ENCODE results near the gene CNTN4.

Gene CNTN4

DNA sequence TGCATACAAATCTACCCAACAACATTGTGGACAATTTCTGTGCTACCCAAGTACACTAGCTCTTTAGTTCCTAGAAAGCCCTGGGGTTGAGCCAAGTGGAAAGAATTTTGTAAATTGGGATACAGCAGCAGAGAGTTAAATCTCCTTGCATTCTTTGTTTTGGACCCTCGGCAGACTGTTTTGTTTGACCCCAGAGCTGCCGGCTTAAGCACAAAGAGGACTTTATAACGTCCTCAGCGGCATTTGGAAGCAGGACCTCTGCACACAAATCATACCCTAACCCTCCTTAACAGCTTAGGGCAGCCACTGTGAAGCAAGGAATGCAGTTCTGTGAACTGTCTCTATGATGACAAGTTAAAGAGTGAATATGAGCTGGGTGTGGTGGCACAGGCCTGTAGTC lies 415.3 kb downstream of the CNTN4 start:
- TF ChIP-seq POLR2AphosphoS5 (IDR thresholded peaks at IDR 0.05; ENCODE audit: low read depth), result no peak
- TF ChIP-seq GABPA (IDR thresholded peaks at IDR 0.05; ENCODE audit: low read depth), result no peak
- TF ChIP-seq SPI1 (IDR thresholded peaks at IDR 0.05; ENCODE audit: borderline replicate concordance, low read depth), result no peak
- Histone ChIP-seq H3K4me3 (replicated peaks; ENCODE audit: insufficient read depth, low read length) (no peak overlapping the region), H3K27ac (replicated peaks) (no peak overlapping the region), H3K27me3 (ENCODE audit: insufficient read depth, poor library complexity, severe bottlenecking) (no peaks in the 10 kb centered on the region)
- no peak for DNase-seq (ENCODE audit: low read depth in 1 of 2, low spot score in 1 of 2)

DNA sequence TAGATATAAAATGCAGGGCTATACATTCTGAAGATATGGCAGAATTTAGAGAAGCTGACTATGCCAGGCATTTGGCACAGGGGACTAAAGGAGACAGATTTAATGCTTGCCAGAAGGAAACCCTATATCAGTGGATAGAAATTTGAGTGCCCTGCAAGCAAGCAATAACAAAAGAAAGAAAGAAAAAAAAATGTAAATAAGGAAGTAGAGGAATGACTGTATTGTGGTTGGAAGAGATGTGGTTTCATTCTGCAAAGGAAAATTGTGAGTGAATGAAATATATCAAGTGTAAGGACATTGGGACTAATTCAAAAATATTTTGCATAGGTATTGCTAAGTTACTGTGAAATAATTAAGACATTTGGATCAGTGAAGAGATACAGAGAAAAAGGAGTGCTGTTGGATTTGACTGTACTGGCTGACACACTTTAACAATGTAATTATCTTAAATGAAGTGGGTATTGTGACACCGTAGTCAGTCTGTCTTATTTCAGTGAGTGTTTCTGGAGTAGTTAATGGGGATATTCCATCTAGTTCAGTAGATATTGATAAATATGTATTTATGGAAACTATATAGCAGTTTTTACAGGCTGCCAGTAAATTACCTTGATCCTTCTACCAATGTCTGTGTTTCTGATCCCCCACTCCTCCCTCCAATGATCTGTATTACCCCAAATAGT lies 418.2 kb downstream of the CNTN4 start:
- DNase-seq (ENCODE audit: low read depth in 1 of 2, low spot score in 1 of 2), result no peak
- no peaks in the 10 kb centered on the region for H3K27me3 ChIP-seq (ENCODE audit: insufficient read depth, poor library complexity, severe bottlenecking)
- TF ChIP-seq SPI1 (IDR thresholded peaks at IDR 0.05; ENCODE audit: borderline replicate concordance, low read depth), result no peak
- TF ChIP-seq, protein P1, sequence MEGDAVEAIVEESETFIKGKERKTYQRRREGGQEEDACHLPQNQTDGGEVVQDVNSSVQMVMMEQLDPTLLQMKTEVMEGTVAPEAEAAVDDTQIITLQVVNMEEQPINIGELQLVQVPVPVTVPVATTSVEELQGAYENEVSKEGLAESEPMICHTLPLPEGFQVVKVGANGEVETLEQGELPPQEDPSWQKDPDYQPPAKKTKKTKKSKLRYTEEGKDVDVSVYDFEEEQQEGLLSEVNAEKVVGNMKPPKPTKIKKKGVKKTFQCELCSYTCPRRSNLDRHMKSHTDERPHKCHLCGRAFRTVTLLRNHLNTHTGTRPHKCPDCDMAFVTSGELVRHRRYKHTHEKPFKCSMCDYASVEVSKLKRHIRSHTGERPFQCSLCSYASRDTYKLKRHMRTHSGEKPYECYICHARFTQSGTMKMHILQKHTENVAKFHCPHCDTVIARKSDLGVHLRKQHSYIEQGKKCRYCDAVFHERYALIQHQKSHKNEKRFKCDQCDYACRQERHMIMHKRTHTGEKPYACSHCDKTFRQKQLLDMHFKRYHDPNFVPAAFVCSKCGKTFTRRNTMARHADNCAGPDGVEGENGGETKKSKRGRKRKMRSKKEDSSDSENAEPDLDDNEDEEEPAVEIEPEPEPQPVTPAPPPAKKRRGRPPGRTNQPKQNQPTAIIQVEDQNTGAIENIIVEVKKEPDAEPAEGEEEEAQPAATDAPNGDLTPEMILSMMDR (IDR thresholded peaks at IDR 0.05; ENCODE audit: insufficient read depth, low read length), result no peak
- TF ChIP-seq GABPA (IDR thresholded peaks at IDR 0.05; ENCODE audit: low read depth), result no peak
- TF ChIP-seq, protein P2, sequence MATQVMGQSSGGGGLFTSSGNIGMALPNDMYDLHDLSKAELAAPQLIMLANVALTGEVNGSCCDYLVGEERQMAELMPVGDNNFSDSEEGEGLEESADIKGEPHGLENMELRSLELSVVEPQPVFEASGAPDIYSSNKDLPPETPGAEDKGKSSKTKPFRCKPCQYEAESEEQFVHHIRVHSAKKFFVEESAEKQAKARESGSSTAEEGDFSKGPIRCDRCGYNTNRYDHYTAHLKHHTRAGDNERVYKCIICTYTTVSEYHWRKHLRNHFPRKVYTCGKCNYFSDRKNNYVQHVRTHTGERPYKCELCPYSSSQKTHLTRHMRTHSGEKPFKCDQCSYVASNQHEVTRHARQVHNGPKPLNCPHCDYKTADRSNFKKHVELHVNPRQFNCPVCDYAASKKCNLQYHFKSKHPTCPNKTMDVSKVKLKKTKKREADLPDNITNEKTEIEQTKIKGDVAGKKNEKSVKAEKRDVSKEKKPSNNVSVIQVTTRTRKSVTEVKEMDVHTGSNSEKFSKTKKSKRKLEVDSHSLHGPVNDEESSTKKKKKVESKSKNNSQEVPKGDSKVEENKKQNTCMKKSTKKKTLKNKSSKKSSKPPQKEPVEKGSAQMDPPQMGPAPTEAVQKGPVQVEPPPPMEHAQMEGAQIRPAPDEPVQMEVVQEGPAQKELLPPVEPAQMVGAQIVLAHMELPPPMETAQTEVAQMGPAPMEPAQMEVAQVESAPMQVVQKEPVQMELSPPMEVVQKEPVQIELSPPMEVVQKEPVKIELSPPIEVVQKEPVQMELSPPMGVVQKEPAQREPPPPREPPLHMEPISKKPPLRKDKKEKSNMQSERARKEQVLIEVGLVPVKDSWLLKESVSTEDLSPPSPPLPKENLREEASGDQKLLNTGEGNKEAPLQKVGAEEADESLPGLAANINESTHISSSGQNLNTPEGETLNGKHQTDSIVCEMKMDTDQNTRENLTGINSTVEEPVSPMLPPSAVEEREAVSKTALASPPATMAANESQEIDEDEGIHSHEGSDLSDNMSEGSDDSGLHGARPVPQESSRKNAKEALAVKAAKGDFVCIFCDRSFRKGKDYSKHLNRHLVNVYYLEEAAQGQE (IDR thresholded peaks at IDR 0.05; ENCODE audit: insufficient replicate concordance, low read depth), result no peak
- no peak for TF ChIP-seq POLR2AphosphoS5 (IDR thresholded peaks at IDR 0.05; ENCODE audit: low read depth)
- H3K27ac ChIP-seq (replicated peaks), result no peak overlapping the region
- H3K4me3 ChIP-seq (replicated peaks; ENCODE audit: insufficient read depth, low read length), result no peak overlapping the region

DNA sequence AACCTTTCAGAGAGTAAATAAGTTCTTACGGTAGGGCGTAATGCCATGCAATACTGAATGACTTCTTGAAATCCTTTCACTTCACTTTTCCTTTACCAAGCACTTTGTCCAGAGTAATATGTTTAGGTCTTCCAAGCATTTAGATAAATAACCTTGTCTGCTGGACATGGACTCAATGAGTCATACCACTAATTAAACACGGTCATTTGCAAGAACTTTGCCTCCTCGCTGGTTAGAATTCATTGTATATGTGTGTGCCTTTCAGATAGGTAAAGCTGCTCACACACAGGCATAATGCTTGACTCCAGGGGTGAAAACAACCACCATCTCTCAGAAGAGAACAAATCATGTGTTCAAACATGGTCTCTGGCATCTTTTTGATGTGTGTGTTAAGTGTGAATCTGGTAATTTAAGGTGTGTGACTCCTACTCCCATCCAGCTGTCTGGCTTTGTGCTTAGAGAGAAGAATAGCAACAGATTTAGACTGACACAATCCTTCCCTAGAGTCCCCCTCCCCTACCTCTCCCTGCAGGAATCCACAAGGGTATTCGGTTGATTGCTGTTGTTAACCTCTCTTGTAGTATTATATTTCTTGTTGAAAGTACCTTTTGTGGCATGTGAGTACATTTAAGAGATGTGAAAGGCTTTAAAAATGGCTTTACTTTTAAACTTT lies 419.0 kb downstream of the CNTN4 start:
- no peaks in the 10 kb centered on the region for H3K27me3 ChIP-seq (ENCODE audit: insufficient read depth, poor library complexity, severe bottlenecking)
- no peak for TF ChIP-seq GABPA (IDR thresholded peaks at IDR 0.05; ENCODE audit: low read depth)
- no peak overlapping the region for H3K27ac ChIP-seq (replicated peaks)
- H3K4me3 ChIP-seq (replicated peaks; ENCODE audit: insufficient read depth, low read length), result no peak overlapping the region
- no peak for DNase-seq (ENCODE audit: low read depth in 1 of 2, low spot score in 1 of 2)

DNA sequence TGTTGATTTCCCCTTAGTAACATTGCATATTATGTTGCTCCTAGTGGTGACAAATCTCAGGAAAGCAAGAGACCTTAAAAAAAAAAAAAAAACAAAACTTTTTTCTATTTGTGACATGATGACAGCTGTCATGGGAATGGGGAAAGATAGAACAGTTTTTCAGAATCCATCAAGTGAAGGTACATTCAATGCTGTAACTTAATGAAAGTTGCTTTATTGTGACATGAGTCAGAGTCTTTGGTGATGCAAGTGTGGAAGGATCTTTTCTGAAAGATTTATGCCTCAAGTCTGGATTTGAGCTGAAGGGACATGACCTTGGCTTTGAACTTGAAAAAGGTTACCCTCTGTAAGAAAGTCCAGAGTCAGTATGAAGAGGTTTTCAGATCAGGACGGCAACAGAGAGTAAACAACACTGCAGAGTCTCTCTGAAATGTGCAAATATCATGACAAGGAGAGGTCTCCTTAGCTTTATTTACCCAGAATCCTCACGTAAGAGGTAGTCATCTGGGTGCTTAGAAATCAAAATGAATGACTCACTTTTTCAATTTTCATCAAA lies 424.7 kb downstream of the CNTN4 start:
- no peak overlapping the region for H3K4me3 ChIP-seq (replicated peaks; ENCODE audit: insufficient read depth, low read length)
- TF ChIP-seq, protein P1 (IDR thresholded peaks at IDR 0.05; ENCODE audit: insufficient read depth, low read length), result no peak
- TF ChIP-seq, protein P2 (IDR thresholded peaks at IDR 0.05; ENCODE audit: insufficient replicate concordance, low read depth), result no peak
- TF ChIP-seq POLR2AphosphoS5 (IDR thresholded peaks at IDR 0.05; ENCODE audit: low read depth), result no peak
- TF ChIP-seq SPI1 (IDR thresholded peaks at IDR 0.05; ENCODE audit: borderline replicate concordance, low read depth), result no peak
- no peak for TF ChIP-seq GABPA (IDR thresholded peaks at IDR 0.05; ENCODE audit: low read depth)
- no peak overlapping the region for H3K27ac ChIP-seq (replicated peaks)
- H3K27me3 ChIP-seq (ENCODE audit: insufficient read depth, poor library complexity, severe bottlenecking), result no peaks in the 10 kb centered on the region
- no peak for DNase-seq (ENCODE audit: low read depth in 1 of 2, low spot score in 1 of 2)
